SU-DHL-6 (cell line): Measurements from ENCODE around the gene KDM1B.

Experiments used
- EZH2phosphoT487 ChIP-seq: fragments of 200-600 bp; sonication (generic), shearing (Covaris generic); conservative IDR thresholded peaks from 2 replicates; pipeline ENCODE4 v1.6.1; 2018; ENCODE audit warnings: mild to moderate bottlenecking, antibody characterized with exemption, low read length, moderate library complexity, mixed read lengths
- TF ChIP-seq, protein P1 (sequence below): fragments of 200-600 bp; sonication (generic); IDR thresholded peaks from one replicate; pipeline ENCODE4 v1.5.1; 2017; ENCODE audit warnings: antibody characterized with exemption, mild to moderate bottlenecking, low read length, moderate library complexity; ENCODE audit not compliant: insufficient read depth, poor library complexity, severe bottlenecking

DNA sequence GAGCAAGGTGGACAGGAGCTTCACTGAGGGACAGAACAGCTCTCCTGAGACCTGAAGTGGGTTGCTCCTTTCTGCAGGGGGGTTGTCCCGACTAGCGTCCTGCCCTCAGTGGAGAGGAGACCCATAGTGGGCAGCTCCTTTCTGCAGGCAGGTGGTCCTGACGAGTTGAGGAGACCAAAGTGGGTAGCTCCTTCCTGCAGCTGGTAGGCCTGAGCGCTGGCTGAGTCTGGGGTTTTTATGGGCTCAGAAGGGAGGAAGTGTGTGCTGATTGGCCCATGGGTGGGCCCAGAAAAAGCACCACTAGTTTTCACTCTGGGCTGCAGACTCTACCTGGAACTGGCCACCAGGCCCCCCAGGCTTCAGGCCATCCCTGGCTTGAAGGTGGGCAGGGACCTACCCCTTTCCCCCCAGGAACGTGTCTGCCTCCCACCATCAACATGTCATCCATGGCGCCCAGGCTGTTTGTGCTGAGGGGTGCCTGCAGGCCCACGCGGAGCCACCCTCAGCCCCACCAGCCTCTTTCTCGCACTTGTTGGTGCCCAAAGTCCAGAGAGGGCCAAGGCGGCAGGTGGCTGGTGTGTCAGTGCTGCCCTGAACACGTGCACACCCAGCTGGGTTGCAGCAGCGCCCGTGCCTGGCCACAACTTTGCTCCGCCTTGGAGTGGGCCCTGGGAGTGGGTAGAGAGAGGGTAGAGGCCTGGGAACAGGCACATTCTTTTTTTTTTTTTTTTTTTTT, 110.7 kb downstream of the KDM1B start:
- TF ChIP-seq, protein P1, sequence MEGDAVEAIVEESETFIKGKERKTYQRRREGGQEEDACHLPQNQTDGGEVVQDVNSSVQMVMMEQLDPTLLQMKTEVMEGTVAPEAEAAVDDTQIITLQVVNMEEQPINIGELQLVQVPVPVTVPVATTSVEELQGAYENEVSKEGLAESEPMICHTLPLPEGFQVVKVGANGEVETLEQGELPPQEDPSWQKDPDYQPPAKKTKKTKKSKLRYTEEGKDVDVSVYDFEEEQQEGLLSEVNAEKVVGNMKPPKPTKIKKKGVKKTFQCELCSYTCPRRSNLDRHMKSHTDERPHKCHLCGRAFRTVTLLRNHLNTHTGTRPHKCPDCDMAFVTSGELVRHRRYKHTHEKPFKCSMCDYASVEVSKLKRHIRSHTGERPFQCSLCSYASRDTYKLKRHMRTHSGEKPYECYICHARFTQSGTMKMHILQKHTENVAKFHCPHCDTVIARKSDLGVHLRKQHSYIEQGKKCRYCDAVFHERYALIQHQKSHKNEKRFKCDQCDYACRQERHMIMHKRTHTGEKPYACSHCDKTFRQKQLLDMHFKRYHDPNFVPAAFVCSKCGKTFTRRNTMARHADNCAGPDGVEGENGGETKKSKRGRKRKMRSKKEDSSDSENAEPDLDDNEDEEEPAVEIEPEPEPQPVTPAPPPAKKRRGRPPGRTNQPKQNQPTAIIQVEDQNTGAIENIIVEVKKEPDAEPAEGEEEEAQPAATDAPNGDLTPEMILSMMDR = no peak
- TF ChIP-seq EZH2phosphoT487 = no peak
